Measurements from ENCODE around the gene SORCS2.

Gene SORCS2

DNA sequence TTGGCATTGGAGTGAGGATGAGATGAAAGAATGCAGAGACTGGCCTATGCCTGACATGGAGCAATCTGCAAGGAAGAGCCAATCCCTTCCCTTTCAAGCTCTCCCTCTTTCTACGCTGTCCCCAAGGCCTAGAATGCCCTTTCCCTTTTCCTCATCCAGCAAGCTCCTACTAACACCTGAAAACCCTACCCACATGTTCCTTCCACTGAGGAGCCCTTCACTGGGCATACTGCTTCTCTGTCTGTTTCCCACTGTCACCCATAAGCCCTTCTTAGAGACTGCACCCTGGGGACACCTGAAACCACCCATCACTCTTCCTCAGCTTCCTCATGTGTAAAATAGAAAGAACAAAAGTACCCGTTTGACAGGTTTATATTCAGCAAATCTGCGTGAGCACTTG lies 492.0 kb downstream of the SORCS2 start:
- no peak for DNase-seq

DNA sequence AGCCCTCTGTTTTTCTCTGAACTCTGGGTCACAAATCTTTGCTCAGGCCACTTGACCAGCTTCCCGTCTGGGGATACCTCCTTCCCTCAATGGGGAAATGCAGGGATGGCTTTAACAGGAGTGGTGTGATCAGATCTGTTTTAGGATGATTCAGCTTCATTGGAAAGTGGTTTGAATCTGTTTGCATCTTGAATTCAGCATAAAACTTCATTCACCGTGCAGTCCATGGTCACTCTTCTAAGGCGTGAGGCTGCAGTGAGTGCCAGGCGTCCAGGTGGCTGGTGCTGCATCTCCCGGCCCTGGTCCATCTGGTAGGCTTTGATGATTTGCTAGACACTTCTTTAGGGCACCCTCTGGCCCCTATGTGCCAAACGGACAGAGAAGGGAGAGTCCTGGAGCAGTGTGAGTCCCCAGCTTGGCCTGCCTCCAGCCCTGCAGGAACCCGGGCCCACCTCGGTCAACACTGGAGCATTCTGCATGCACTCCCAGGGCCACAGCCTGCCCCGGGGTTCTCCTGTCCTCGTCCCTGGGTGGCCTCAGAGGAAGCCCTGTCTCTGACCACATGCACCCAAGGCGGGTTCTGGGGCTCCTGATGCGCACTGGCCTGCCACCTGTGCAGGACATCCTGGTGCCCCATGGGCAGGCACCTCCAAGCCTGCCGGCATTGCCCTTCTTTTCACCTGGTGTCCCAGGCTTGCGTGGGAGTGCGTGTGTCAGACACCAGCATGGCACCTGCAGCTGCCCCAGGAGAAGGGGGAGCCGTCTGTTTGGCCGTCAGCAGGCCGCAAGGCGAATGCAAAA lies 493.9 kb downstream of the SORCS2 start:
- DNase-seq: no peak

DNA sequence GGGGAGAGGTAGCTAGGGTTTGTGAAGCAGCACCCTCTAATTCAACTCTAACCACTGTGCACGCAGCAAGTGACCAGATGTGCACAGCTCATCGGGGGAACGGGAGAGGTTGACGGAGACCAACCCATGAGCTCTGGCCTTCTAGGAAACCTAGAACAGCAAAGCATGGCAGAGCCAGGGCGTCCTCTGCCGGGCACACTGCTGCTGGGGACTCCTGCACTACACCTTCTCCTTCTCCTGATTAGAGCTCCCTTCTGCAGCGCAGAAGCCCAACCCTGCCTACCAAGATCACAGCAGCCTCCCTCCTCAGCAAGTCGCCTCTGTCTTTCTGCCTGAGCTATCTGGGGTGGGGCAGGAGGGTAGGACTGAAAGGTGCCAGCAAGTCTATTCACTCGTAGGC lies 494.7 kb downstream of the SORCS2 start:
- no peak for DNase-seq

GRCh38 chr4:7687796-7688195 lies 495.5 kb downstream of the SORCS2 start:
- DNase-seq: no peak

DNA sequence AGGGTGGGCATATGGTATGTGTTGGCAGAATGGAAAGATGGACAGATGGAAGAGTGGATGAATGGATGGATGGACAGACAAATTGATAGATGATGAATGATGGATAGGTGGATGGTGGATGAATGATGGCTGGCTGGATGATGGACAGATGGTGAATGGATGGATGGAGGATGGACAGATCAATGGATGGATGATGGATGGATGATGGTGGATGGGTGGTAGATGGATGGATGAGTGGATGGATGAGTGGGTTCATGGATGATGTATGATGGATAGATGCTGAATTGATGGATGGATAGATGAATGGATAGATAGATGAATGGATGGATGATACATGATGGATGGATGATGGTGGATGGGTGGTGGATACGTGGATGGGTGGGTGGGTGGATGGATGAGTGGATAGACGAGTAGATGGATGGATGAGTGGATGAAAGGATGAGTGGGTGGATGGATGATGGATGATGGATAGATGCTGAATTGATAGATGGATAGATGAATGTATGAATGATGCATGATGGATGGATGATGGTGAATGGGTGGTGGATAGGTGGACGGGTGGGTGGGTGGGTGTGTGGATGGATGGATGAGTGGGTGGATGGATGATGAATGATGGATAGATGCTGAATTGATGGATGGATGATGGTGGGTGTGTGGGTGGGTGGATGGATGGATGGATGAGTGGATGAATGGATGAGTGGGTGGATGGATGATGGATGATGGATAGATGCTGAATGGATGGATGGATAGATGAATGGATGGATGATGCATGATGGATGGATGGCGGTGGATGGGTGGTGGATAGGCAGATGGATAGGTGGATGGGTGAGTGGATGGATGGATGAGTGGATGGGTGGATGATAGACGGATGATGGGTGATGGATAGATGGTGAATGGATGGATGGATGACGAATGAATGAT lies 497.7 kb downstream of the SORCS2 start:
- DNase-seq: no peak

- DNase-seq: no peak
Measured at GRCh38 chr4:7691061-7691460, 498.7 kb downstream of the SORCS2 start.

- DNase-seq: no peak
Measured at GRCh38 chr4:7691982-7692381, 499.6 kb downstream of the SORCS2 start.

- no peak for DNase-seq
Measured at GRCh38 chr4:7692451-7693236, 500.3 kb downstream of the SORCS2 start.

DNA sequence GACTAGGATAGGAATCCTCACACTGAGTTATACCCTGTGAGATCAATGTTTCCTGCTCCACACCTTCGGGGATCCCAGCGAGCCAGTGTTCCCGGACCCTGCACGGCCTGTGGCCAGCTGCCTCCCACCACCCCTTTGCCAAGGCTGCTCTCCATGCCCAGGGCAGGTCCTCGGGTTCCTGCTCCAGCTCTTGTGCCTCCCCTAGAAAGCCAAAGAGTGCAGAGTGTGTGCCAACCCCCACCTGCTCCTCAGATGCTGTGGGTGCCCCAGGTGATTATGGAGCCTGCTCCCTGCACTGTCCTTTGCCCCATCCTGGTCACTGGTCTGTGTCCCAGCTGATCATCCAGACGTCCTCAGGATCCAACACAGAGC lies 500.9 kb downstream of the SORCS2 start:
- no peak for DNase-seq

DNA sequence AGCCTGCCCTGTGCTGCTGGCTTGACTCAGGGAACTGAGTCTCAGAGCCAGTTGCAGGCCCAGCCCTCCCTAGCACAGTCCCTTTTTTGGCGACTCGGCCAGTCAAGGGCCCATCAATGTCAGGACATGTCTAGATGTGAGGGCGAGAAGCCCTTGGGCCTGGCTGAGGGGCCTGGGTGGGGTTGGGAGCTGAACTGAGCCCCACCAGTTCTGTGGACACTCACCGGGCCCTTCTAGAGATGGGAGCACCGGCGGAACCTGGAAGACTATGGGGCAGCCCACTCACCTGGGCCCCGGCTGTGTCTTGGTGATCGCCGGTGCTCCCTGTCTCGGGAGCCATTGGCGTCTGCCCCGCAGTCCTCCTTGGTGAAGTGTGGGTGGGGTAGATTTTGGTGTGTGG lies 501.4 kb downstream of the SORCS2 start:
- no peak for DNase-seq

GRCh38 chr4:7694324-7694723 lies 502.0 kb downstream of the SORCS2 start:
- no peak for DNase-seq

GRCh38 chr4:7697343-7697742 lies 505.0 kb downstream of the SORCS2 start:
- DNase-seq: no peak

DNA sequence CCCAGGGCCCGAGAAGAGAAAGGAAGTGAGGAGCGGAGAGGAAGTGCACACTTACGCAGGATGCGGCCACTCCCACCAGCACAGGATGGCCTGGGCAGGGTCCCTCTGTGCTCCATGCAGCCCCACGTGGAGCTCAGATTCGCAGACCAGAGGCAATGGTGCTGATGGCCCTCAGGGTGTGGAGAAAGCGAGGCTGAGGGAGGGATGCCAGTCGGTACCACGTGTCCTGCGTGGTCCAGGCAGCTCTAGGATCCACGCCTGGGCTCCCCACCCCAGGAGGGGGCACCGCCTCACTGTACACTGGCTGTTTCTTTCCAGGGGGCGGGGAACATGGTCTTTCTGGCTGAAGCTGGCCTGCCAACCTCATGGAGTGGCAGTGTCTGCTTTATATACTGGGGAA lies 505.5 kb downstream of the SORCS2 start:
- no peak for DNase-seq

- DNase-seq: no peak
Measured at GRCh38 chr4:7698584-7698983, 506.2 kb downstream of the SORCS2 start.

GRCh38 chr4:7699031-7699430 lies 506.7 kb downstream of the SORCS2 start:
- no peak for DNase-seq

DNA sequence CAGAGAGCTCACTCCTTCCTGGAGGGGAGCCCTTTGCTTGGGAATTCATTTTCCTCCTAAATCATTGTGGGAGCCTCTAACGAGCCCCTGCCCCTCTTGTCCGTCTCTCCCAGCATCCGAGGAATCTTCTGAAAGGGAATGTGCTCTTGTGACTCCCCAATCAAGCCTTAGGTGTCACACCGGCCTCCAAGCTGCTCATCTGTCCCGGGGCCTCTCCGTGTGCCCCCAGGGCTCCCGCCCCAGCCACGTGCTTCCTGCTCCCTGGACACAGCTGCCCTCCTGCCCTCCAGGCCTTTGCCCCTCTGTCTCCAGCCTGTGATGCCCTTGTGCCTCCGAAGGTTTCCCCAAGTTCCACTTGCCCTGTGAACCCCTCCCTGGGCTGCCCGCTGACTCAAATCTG lies 507.5 kb downstream of the SORCS2 start:
- no peak for DNase-seq

DNA sequence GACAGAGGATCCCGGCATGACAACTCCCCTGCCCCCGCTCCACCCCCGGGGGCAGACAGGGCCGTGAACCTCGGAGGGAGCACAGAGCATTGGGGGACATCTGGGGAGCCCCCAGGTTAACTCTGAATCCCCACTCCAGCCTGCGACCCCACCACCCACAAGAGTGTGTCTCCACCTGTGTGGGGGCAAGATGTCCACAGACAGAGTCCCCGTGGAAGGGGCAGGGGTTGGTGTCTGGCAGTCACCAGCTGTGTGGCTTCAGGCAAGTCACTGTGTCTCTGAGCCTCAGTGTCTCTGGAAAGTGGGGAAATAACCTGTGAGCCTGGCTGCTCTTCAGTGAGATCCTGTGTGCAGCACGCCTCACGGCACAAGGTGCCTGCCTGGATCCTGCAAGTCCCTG lies 508.3 kb downstream of the SORCS2 start:
- DNase-seq: no peak

DNA sequence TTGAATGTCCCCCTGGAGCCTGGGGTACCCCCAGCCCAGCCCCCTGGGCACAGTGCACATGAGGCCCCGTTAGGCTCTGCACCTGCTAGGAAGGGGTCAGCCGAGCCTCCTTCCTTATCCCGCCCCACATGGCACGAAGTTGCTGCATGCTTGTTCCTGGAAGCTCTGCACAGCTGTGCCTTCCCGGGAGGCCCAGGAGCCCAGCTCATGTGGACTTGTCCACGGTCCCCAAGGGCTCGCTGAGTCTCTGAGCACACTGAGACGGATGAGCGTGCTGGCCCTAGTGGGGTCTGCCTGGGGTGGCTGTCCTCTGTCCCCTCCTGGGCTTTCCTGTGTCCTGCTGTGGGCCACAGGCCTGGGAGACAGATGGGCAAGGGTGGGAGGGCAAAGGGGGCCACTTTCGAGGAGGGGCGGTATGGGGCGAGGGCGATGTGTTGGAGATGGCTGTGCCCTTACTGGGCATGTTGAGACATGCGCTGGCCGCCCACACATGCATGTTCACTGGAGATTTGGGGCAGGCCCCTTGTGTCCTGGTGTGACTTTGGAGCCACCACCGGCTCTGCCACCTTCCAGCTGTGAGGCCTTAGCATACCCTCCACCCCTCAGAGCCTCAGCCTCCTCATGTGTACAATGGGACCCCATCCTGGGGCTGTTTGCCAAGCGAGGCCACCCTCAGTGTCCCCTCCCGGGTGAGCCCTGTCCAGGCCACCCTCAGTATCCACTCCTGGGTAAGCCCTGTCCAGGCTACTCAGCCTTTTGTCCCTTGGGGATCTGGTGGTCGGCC lies 509.7 kb downstream of the SORCS2 start:
- DNase-seq: no peak

DNA sequence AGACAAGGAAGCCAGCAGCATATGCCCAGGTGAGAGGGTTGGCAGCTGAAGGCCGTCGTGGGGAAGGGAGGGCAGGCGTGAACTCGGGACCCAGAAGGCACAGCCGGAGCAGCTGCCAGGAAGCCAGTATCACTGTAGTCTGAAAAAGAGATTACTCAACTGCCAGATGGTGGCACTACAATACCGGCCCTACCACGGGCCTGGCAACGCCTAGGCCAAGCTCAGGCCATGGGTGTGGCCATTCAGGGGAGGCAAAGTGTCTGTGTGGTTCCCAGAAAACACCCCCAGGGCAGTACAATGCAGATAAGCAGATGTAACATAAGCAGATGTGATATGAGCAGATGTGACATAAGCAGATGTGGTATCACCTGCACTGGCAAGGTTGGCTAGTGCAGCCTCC lies 511.4 kb downstream of the SORCS2 start:
- no peak for DNase-seq

GRCh38 chr4:7704091-7704490 lies 511.8 kb downstream of the SORCS2 start:
- no peak for DNase-seq

GRCh38 chr4:7704625-7705024 lies 512.3 kb downstream of the SORCS2 start:
- no peak for DNase-seq

DNA sequence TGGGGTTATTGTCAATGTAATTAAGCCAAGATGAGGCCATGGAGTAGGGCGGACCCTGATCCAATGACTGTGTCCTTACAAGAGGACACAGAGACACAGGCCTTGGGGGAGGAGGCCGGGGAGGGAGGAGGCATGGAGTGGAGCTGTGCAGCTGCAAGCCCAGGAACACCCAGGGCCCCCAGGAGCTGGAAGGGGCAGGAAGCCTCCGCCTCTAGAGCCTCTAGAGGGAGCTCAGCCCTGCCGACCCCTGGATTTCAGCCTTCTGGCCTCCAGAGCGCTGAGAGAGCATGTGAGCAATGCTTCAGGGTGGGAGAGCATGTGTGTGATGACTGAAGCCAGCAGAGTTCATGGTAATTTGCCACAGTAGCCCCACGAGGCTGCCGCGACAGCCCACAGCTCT lies 512.7 kb downstream of the SORCS2 start:
- no peak for DNase-seq

- no peak for DNase-seq
Measured at GRCh38 chr4:7705593-7705992, 513.3 kb downstream of the SORCS2 start.
